Karpas-422 (cell line): Measurements from ENCODE around the gene CDK2. TPM values are rescaled to one million over a fixed set of nuclear protein-coding genes. Genes with fewer than 3 reads are reported as not detected.
A peak's percentile ranks its signal among the peaks of the same experiment; 100 is the strongest.
"Not testable (repeated sequence)": the region's sequence is repeated elsewhere in the genome, so short reads cannot be mapped to it uniquely, and the experiment has no call there.

Source experiments
- DNase-seq: peaks from one replicate; pipeline ENCODE4 v3.0.0-alpha.2; 2015
- H2AFZ ChIP-seq: fragments of 200-600 bp; sonication (generic); 2 replicates; pipeline ENCODE4 v1.6.1; 2014; ENCODE audit warnings: antibody characterized with exemption, low read length, mixed read lengths
- H3K27ac ChIP-seq: fragments of 200-600 bp; sonication (generic); 2 replicates; pipeline ENCODE4 v1.5.1; 2014; ENCODE audit warnings: mild to moderate bottlenecking, low read length, moderate library complexity
- H3K27me3 ChIP-seq: fragments of 200-600 bp; sonication (generic); 2 replicates; pipeline ENCODE4 v1.6.1; 2014; ENCODE audit warnings: low read length, mixed read lengths
- H3K36me3 ChIP-seq: fragments of 200-600 bp; sonication (generic); 2 replicates; pipeline ENCODE4 v1.6.1; 2014; ENCODE audit warnings: low read length, mixed read lengths; ENCODE audit not compliant: insufficient read depth
- H3K4me1 ChIP-seq: fragments of 200-600 bp; sonication (generic); 2 replicates; pipeline ENCODE4 v1.6.1; 2014; ENCODE audit warnings: mild to moderate bottlenecking, low read length, mixed read lengths
- H3K4me2 ChIP-seq: fragments of 200-600 bp; sonication (generic); 2 replicates; pipeline ENCODE4 v1.6.1; 2014; ENCODE audit warnings: low read length, low read depth, mild to moderate bottlenecking; ENCODE audit not compliant: poor library complexity, severe bottlenecking
- H3K4me3 ChIP-seq: fragments of 200-600 bp; sonication (generic); 2 replicates; pipeline ENCODE4 v1.5.1; 2014; ENCODE audit warnings: mild to moderate bottlenecking, antibody characterized with exemption, low read length, mixed read lengths
- H3K79me2 ChIP-seq: fragments of 200-600 bp; sonication (generic); 2 replicates; pipeline ENCODE4 v1.6.1; 2014; ENCODE audit warnings: mild to moderate bottlenecking, low read length, mixed read lengths
- H3K9ac ChIP-seq: fragments of 200-600 bp; sonication (generic); 2 replicates; pipeline ENCODE4 v1.6.0; 2014; ENCODE audit warnings: low read length
- H3K9me2 ChIP-seq: fragments of 200-600 bp; sonication (generic), shearing (Covaris generic); replicated peaks from 2 replicates; pipeline ENCODE4 v1.6.0; 2014; ENCODE audit warnings: mild to moderate bottlenecking, low read length, moderate library complexity; ENCODE audit not compliant: insufficient read depth
- H3K9me3 ChIP-seq: fragments of 300-700, 200-600 bp; sonication (generic); 2 replicates; pipeline ENCODE4 v1.6.1; 2014; ENCODE audit warnings: low read length, mixed read lengths
- H4K20me1 ChIP-seq: fragments of 200-600 bp; sonication (generic); 2 replicates; pipeline ENCODE4 v1.6.1; 2014; ENCODE audit warnings: mild to moderate bottlenecking, antibody characterized with exemption, low read length, low read depth; ENCODE audit not compliant: insufficient read depth
- total RNA-seq: library from RNA; depleted of rRNA; stranded (reverse); fragments of >200 nt; shearing (Covaris generic); gene quantifications from 2 replicates; pipeline ENCODE4 v1.2.3, GENCODE V29; 2014; ENCODE audit warnings: low replicate concordance

Gene CDK2
- total RNA-seq, 1 experiment from 2014 or later = 49.9 TPM

DNA sequence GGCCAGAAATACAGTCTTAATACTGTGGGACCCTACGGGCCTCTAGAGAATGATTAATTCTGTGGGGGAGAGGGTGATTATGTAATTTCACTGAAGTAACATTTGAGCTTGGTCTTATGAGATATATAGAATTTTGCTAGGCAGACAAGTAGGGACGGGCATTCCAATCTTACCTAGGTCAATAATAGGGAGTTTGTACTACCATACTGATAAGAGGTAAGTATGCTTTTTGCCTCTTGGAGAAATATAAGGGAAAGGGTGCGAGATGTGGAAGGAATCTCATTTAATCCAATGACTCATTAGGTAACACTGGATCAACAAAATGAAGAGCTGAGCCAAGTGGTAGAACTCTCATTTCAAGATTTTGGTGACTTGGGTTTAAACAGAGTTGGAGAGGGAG lies 12.4 kb downstream of the CDK2 start:
- Histone ChIP-seq H4K20me1 (no peaks in the 10 kb centered on the region), H2AFZ (no peak overlapping the region), H3K27ac (no peak overlapping the region), H3K4me1 (peaks cover 26% of the 10 kb centered on the region), H3K9ac (no peak overlapping the region), H3K27me3 (no peaks in the 10 kb centered on the region), H3K36me3 (peaks cover 6% of the 10 kb centered on the region; the same call in 1 of the 2 replicates), H3K4me2 (no peak overlapping the region), H3K9me3 (no peaks in the 10 kb centered on the region), H3K9me2 (no peaks in the 10 kb centered on the region), H3K4me3 (no peak overlapping the region), H3K79me2 (peaks cover 48% of the 10 kb centered on the region)
- no peak for DNase-seq

DNA sequence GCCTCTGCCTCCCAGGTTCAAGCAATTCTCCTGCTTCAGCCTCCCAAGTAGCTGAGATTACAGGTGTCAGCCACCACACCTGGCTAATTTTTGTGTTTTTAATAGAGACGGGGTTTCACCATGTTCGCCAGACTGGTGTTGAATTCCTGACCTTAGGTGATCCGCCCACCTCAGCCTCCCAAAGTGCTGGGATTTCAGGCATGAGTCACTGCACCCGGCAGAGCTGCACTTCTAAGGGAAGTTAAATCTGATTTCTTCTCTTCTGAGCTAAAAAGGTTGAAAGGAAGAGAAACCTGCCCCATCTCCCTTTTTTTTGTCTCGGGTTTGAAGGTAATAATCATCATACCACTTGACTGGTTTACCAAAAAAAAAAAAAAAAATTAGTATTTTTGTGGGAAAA lies 15.3 kb downstream of the CDK2 start:
- not testable (repeated sequence) for H3K36me3 ChIP-seq, H3K9me2 ChIP-seq, H3K27ac ChIP-seq, H3K4me2 ChIP-seq, H3K27me3 ChIP-seq, H3K9ac ChIP-seq, H2AFZ ChIP-seq, H3K4me3 ChIP-seq, H4K20me1 ChIP-seq, H3K9me3 ChIP-seq, DNase-seq
- Histone ChIP-seq H3K4me1 (peaks cover 25% of the 10 kb centered on the region), H3K79me2 (peaks cover 22% of the 10 kb centered on the region)

DNA sequence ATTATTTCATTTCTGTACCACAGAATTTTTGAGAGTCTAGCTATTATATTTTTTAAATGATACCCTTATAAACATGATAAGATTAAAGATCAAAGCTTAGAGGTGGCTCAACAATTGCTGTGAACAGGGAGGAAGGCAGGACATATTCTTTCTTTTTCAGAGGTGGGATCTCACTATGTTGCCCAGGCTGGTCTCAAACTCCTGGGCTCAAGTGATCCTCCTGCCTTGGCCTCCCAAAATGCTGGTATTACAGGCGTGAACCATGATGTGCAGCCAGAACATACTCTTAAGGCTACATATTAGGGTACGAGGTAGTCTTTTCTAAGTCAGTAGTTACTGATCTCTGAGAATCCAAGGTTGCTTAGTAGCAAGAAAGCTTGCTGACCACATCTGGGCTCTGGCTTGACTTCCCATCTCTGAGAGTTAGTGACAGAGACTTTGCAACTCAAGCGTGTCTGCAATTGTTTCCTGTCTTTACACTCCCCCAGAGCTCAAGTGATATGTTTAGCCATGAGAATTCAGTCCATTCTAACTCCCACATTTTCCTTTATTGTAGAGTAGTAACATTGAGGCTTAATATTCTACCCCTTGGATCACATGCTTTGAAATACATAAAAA lies 15.8 kb downstream of the CDK2 start:
- Histone ChIP-seq H3K9ac (no peak overlapping the region), H3K9me3 (no peaks in the 10 kb centered on the region), H3K36me3 (no peaks in the 10 kb centered on the region; the same call in 1 of the 2 replicates), H3K79me2 (peaks cover 16% of the 10 kb centered on the region), H3K27me3 (no peaks in the 10 kb centered on the region), H3K4me2 (no peak overlapping the region), H3K27ac (peak overlapping the region; percentile 58), H3K4me1 (peaks cover 25% of the 10 kb centered on the region), H2AFZ (no peak overlapping the region), H4K20me1 (no peaks in the 10 kb centered on the region), H3K4me3 (no peak overlapping the region), H3K9me2 (no peaks in the 10 kb centered on the region)
- no peak for DNase-seq

DNA sequence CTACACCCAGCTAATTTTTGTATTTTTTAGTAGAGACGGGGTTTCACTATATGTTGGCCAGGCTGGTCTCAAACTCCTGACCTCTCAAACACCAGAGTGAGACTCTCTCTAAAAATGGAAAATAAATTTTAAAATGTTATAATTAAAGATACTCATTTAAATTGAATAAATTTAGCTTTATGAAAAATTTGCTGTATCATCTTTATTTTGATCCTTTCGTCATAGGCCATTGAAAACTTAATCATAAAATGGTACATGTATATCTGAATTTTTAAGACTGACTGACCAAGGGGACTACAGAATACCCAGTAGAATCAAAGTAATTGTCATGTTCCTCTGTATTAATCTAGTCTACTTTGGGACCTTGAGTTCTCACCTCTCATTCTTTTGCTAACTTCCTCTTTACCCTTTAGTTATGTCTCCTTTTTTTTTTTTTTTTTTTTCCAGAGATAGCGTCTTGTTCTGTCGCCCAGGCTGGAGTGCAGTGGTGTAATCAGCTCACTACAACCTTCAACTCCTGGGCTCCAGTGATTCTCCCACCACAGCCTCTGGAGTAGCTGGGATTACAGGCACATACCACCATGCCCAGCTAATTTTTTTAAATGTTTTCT lies 16.7 kb downstream of the CDK2 start:
- peak; percentile 57 for DNase-seq
- Histone ChIP-seq H3K9ac (no peak overlapping the region), H3K79me2 (peaks cover 11% of the 10 kb centered on the region), H3K27ac (peak overlapping the region; percentile 58), H2AFZ (no peak overlapping the region), H3K9me3 (no peaks in the 10 kb centered on the region), H3K36me3 (no peaks in the 10 kb centered on the region; the same call in 1 of the 2 replicates), H3K27me3 (no peaks in the 10 kb centered on the region), H3K4me3 (no peak overlapping the region), H3K4me1 (peaks cover 25% of the 10 kb centered on the region), H4K20me1 (no peaks in the 10 kb centered on the region), H3K9me2 (no peaks in the 10 kb centered on the region), H3K4me2 (no peak overlapping the region)

DNA sequence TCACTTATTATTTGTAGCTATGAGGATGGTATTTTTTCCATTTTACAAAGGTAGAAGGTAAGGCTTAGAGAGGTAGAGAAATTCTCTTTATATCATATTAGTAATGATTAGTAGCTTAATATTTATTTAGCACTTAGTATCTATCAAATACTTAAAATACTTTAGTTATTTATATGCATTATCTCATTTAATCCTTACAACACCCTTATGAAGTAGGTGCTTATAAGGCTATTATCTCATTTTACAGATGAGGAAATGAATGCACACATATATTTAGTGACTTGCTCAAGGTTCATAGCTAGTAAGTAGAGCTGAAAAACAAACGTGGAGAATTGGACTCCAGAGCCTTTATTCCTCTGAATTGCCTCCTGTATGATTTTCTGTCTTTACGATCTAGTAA lies 18.2 kb downstream of the CDK2 start:
- H3K4me2 ChIP-seq = no peak overlapping the region

DNA sequence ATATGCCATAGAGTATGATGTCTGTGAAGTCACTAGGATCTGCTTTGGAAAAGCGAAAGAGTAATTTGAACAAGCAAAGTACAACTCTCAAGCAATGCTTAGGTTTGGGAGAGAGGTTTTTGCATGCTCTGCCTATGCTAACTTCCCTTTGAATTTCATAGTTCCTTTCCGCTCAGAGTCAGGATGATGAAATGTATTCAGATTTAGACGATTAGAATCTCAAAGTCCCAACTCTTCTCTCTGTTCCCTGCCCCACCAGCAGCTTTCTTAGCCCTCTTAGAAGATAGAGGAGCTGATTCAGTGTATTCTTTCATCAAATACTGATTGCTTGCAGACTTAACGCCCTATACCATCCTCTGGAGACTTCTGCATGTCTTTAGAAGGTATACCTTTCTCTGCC lies 18.7 kb downstream of the CDK2 start:
- H3K4me1 ChIP-seq = peaks cover 25% of the 10 kb centered on the region
- peaks cover 7% of the 10 kb centered on the region; the same call in 1 of the 2 replicates for H3K79me2 ChIP-seq
- DNase-seq = no peak
- no peaks in the 10 kb centered on the region for H3K9me3 ChIP-seq
- peak overlapping the region; percentile 32 for H3K27ac ChIP-seq
- no peak overlapping the region for H3K4me3 ChIP-seq
- no peaks in the 10 kb centered on the region; the same call in 1 of the 2 replicates for H3K36me3 ChIP-seq
- no peaks in the 10 kb centered on the region for H4K20me1 ChIP-seq
- no peak overlapping the region for H3K9ac ChIP-seq
- H3K27me3 ChIP-seq = no peaks in the 10 kb centered on the region
- no peak overlapping the region for H3K4me2 ChIP-seq
- no peaks in the 10 kb centered on the region for H3K9me2 ChIP-seq
- no peak overlapping the region for H2AFZ ChIP-seq

More for the DNA sequence above, 18.2 kb downstream of the CDK2 start:
- no peaks in the 10 kb centered on the region for H3K9me3 ChIP-seq
- H4K20me1 ChIP-seq = no peaks in the 10 kb centered on the region
- no peaks in the 10 kb centered on the region for H3K27me3 ChIP-seq
- H3K9ac ChIP-seq = no peak overlapping the region
- H3K36me3 ChIP-seq = no peaks in the 10 kb centered on the region; the same call in 1 of the 2 replicates
- peak overlapping the region; percentile 32 for H3K27ac ChIP-seq
- DNase-seq = no peak
- H2AFZ ChIP-seq = no peak overlapping the region
- peaks cover 7% of the 10 kb centered on the region; the same call in 1 of the 2 replicates for H3K79me2 ChIP-seq
- peaks cover 25% of the 10 kb centered on the region for H3K4me1 ChIP-seq
- no peaks in the 10 kb centered on the region for H3K9me2 ChIP-seq
- no peak overlapping the region for H3K4me3 ChIP-seq

DNA sequence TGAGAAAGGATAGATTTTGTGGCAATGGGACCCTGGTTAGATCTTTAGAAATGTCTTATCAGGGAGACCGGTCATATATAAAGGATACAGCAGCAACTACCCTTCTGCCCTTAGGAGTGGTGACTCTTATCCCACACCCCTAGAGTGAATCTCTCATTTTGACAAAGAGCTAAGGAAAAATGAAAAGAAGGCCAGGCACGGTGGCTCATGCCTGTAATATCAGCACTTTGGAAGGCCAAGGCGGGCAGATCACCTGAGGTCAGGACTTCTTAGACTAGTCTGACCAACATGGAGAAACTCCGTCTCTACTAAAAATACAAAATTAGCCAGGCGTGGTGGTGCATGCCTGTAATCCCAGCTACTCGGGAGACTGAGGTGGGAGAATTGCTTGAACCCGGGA lies 19.3 kb downstream of the CDK2 start:
- H2AFZ ChIP-seq, H3K36me3 ChIP-seq: not testable (repeated sequence)
- H3K4me1 ChIP-seq = peaks cover 25% of the 10 kb centered on the region

DNA sequence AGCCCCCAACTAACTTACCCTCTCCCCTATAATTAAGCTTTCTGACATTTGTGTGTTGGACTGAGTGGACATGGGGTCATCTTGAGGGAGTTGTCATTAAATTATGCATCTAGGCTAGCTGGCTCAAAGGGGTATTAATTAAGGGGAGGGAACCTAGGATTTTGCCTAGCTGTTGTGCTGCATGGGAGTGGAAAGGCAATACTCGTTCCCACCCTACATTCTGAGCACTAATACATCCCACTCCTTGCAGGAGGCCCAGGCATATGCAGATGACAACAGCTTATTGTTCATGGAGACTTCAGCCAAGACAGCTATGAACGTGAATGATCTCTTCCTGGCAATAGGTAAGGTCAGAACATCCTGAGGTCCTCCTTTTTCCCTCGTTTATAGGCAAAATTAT lies 24.5 kb downstream of the CDK2 start:
- no peaks in the 10 kb centered on the region for H3K27me3 ChIP-seq
- H3K9ac ChIP-seq = no peak overlapping the region
- no peaks in the 10 kb centered on the region for H4K20me1 ChIP-seq
- no peak overlapping the region for H2AFZ ChIP-seq
- peaks cover 9% of the 10 kb centered on the region; the same call in 1 of the 2 replicates for H3K36me3 ChIP-seq
- no peaks in the 10 kb centered on the region for H3K9me3 ChIP-seq
- no peak overlapping the region for H3K27ac ChIP-seq
- DNase-seq = no peak
- H3K4me2 ChIP-seq = no peak overlapping the region
- no peaks in the 10 kb centered on the region for H3K4me1 ChIP-seq
- H3K9me2 ChIP-seq = no peaks in the 10 kb centered on the region
- no peak overlapping the region for H3K4me3 ChIP-seq
- H3K79me2 ChIP-seq = no peaks in the 10 kb centered on the region

More for the DNA sequence above, 19.3 kb downstream of the CDK2 start:
- H3K4me2 ChIP-seq, H3K9me2 ChIP-seq, H3K27me3 ChIP-seq, DNase-seq, H4K20me1 ChIP-seq, H3K4me3 ChIP-seq, H3K79me2 ChIP-seq, H3K27ac ChIP-seq, H3K9ac ChIP-seq, H3K9me3 ChIP-seq: not testable (repeated sequence)
